Nephron (organoid): ENCODE results near the gene SNX32.

Experiments
- H3K27ac Mint-ChIP-seq, 3 experiments: 2 replicates each; pipeline ENCODE4 v1.8.0; 2020; ENCODE audit warnings: mixed read lengths in 3 of 3, mild to moderate bottlenecking in 2 of 3, moderate library complexity in 1 of 3
- H3K27me3 Mint-ChIP-seq: 2 replicates; pipeline ENCODE4 v1.8.0; 2021; ENCODE audit warnings: low read depth, mild to moderate bottlenecking, moderate library complexity, mixed read lengths
- H3K36me3 Mint-ChIP-seq: 2 replicates; pipeline ENCODE4 v1.8.0; 2020; ENCODE audit warnings: low read depth, mixed read lengths
- H3K4me1 Mint-ChIP-seq: 2 replicates; pipeline ENCODE4 v1.8.0; 2020; ENCODE audit warnings: mixed read lengths
- H3K4me3 Mint-ChIP-seq, 3 experiments: 2 replicates each; pipeline ENCODE4 v1.8.0; 2020; ENCODE audit warnings: mild to moderate bottlenecking in 3 of 3, mixed read lengths in 3 of 3, moderate library complexity in 2 of 3
- H3K9me3 Mint-ChIP-seq: 2 replicates; pipeline ENCODE4 v1.8.0; 2020; ENCODE audit warnings: mixed read lengths
- CTCF ChIP-seq, 3 experiments: fragments of 200-600 bp; sonication (generic); IDR thresholded peaks; one replicate each; pipeline ENCODE4 v1.5.0; 2021; ENCODE audit warnings: antibody characterized with exemption in 3 of 3; ENCODE audit not compliant: unreplicated experiment in 3 of 3

SNX32 gene

GRCh38 chr11:65803797-65804492, 29.8 kb upstream of the SNX32 start:
- Mint-ChIP-seq H3K27me3 (peaks cover 39% of the 10 kb centered on the region), H3K27ac (no peak overlapping the region), H3K36me3 (no peaks in the 10 kb centered on the region), H3K4me1 (no peaks in the 10 kb centered on the region), H3K4me3 (no peak overlapping the region), H3K9me3 (no peaks in the 10 kb centered on the region)
- no peak for TF ChIP-seq CTCF (IDR thresholded peaks at IDR 0.05; ENCODE audit: unreplicated experiment in 3 of 3)

GRCh38 chr11:65806979-65807378, 26.8 kb upstream of the SNX32 start:
- no peak for TF ChIP-seq CTCF (IDR thresholded peaks at IDR 0.05; ENCODE audit: unreplicated experiment in 3 of 3)
- Mint-ChIP-seq H3K9me3 (no peaks in the 10 kb centered on the region), H3K4me3 (no peak overlapping the region), H3K27ac (no peak overlapping the region), H3K4me1 (no peaks in the 10 kb centered on the region), H3K36me3 (no peaks in the 10 kb centered on the region), H3K27me3 (peaks cover 28% of the 10 kb centered on the region)

- H3K27me3 Mint-ChIP-seq: peaks cover 15% of the 10 kb centered on the region
- no peaks in the 10 kb centered on the region for H3K36me3 Mint-ChIP-seq
- no peaks in the 10 kb centered on the region for H3K4me1 Mint-ChIP-seq
- TF ChIP-seq CTCF (IDR thresholded peaks at IDR 0.05; ENCODE audit: unreplicated experiment in 3 of 3): no peak
- no peak overlapping the region for H3K4me3 Mint-ChIP-seq
- H3K9me3 Mint-ChIP-seq: no peaks in the 10 kb centered on the region
- no peak overlapping the region for H3K27ac Mint-ChIP-seq
Measured at GRCh38 chr11:65808744-65809341, 24.9 kb upstream of the SNX32 start.

GRCh38 chr11:65809496-65809895, 24.3 kb upstream of the SNX32 start:
- TF ChIP-seq CTCF (IDR thresholded peaks at IDR 0.05; ENCODE audit: unreplicated experiment in 3 of 3): no peak
- no peaks in the 10 kb centered on the region for H3K36me3 Mint-ChIP-seq

GRCh38 chr11:65810046-65810868, 23.5 kb upstream of the SNX32 start:
- Mint-ChIP-seq H3K27ac (peak overlapping the region in 1 of 3 experiments; percentile 10), H3K27me3 (peaks cover 8% of the 10 kb centered on the region), H3K4me1 (no peaks in the 10 kb centered on the region), H3K36me3 (no peaks in the 10 kb centered on the region), H3K4me3 (no peak overlapping the region), H3K9me3 (no peaks in the 10 kb centered on the region)
- no peak for TF ChIP-seq CTCF (IDR thresholded peaks at IDR 0.05; ENCODE audit: unreplicated experiment in 3 of 3)

More at GRCh38 chr11:65809496-65809895, 24.3 kb upstream of the SNX32 start:
- no peaks in the 10 kb centered on the region for H3K9me3 Mint-ChIP-seq
- no peak overlapping the region for H3K27ac Mint-ChIP-seq
- H3K4me3 Mint-ChIP-seq: no peak overlapping the region
- no peaks in the 10 kb centered on the region for H3K4me1 Mint-ChIP-seq
- H3K27me3 Mint-ChIP-seq: peaks cover 8% of the 10 kb centered on the region
